H1 (cell line): ENCODE data around the gene CDH12. TPM values are rescaled to one million over a fixed set of nuclear protein-coding genes. Genes with fewer than 3 reads are reported as not detected.

Source experiments
- CTCF ChIA-PET: fragments of 300-600 bp; sonication (Branson Sonifier 250); formaldehyde crosslinking; loops from one replicate; lab custom pipeline; 2021; ENCODE audit not compliant: partially characterized antibody; lab: Charles Lee
- POLR2A ChIA-PET: fragments of 300-600 bp; sonication (Branson Sonifier 250); formaldehyde crosslinking; loops from one replicate; lab custom pipeline; 2021; ENCODE audit warnings: inconsistent platforms; ENCODE audit not compliant: partially characterized antibody; lab: Charles Lee
- DNase-seq, 2 experiments: peaks; one replicate each; pipeline versions ENCODE4 v3.0.0 to v3.0.0-alpha.2; 2010 to 2022; ENCODE audit warnings: low spot score in 2 of 2, low read depth in 1 of 2, mixed read lengths in 1 of 2
- FAIRE-seq: peaks from 2 replicates; lab custom pipeline; 2011; peaks lifted over from hg19 to GRCh38; lab: Jason Lieb, UNC
- H2AFZ ChIP-seq: 2 replicates; pipeline ENCODE4 v1.8.1; 2012; ENCODE audit warnings: low read length, inconsistent platforms
- H2AK5ac ChIP-seq: 2 replicates; pipeline ENCODE4 v1.6.1; 2013; ENCODE audit warnings: low read depth, low read length
- H2BK120ac ChIP-seq: replicated peaks from 2 replicates; pipeline ENCODE3; 2013; ENCODE audit warnings: low read depth, low read length, inconsistent platforms
- H2BK12ac ChIP-seq: 2 replicates; pipeline ENCODE4 v1.6.1; 2013; ENCODE audit warnings: low read depth, low read length
- H2BK15ac ChIP-seq: 2 replicates; pipeline ENCODE4 v1.6.1; 2013; ENCODE audit warnings: low read length
- H2BK20ac ChIP-seq: 2 replicates; pipeline ENCODE4 v1.6.1; 2013; ENCODE audit warnings: low read length
- H2BK5ac ChIP-seq: 2 replicates; pipeline ENCODE4 v1.6.1; 2013; ENCODE audit warnings: low read depth, low read length
- H3K14ac ChIP-seq: 2 replicates; pipeline ENCODE4 v1.6.1; 2013; ENCODE audit warnings: inconsistent platforms; ENCODE audit not compliant: insufficient read length
- H3K18ac ChIP-seq: 2 replicates; pipeline ENCODE4 v1.6.1; 2013; ENCODE audit warnings: low read length; ENCODE audit errors: extremely low read depth
- H3K23ac ChIP-seq: 2 replicates; pipeline ENCODE4 v1.6.1; 2013; ENCODE audit warnings: inconsistent platforms; ENCODE audit not compliant: insufficient read length
- H3K23me2 ChIP-seq: 2 replicates; pipeline ENCODE4 v1.6.1; 2013; ENCODE audit warnings: low read depth, low read length
- H3K27ac ChIP-seq: 2 replicates; pipeline ENCODE4 v1.6.1; 2011; ENCODE audit warnings: low read depth, low read length, inconsistent platforms
- H3K27me3 ChIP-seq, 4 experiments: replicated peaks in 1 of 4; 1 replicate in 1 of 4; 2 replicates in 3 of 4; pipeline versions ENCODE4 v1.6.1 to v1.8.1; 2011 to 2013; ENCODE audit warnings: low read length in 3 of 4, mild to moderate bottlenecking in 3 of 4, inconsistent platforms in 2 of 4, mixed read lengths in 2 of 4, moderate library complexity in 1 of 4; ENCODE audit not compliant: control insufficient read depth in 3 of 4, insufficient read depth in 3 of 4; ENCODE audit errors: extremely low read depth in 1 of 4
- H3K36me3 ChIP-seq, 4 experiments: 2 replicates each; pipeline versions ENCODE4 v1.6.1 to v1.8.1; 2011 to 2013; ENCODE audit warnings: mild to moderate bottlenecking in 4 of 4, low read length in 3 of 4, moderate library complexity in 2 of 4, control low read depth in 1 of 4, inconsistent platforms in 1 of 4; ENCODE audit not compliant: insufficient read depth in 4 of 4, control insufficient read depth in 2 of 4
- H3K4ac ChIP-seq: replicated peaks from 2 replicates; pipeline ENCODE3; 2013; ENCODE audit warnings: low read length, low read depth, mixed read lengths, inconsistent platforms; ENCODE audit not compliant: insufficient read length
- H3K4me1 ChIP-seq, 4 experiments: replicated peaks in 1 of 4; 1 replicate in 1 of 4; 2 replicates in 3 of 4; pipeline versions ENCODE4 v1.6.1 to v1.8.1; 2011 to 2013; ENCODE audit warnings: low read length in 3 of 4, inconsistent platforms in 2 of 4, mixed read lengths in 1 of 4; ENCODE audit not compliant: insufficient read depth in 4 of 4, control insufficient read depth in 3 of 4
- H3K4me2 ChIP-seq, 2 experiments: 2 replicates each; pipeline versions ENCODE4 v1.6.1 to v1.8.1; 2011 to 2013; ENCODE audit warnings: low read depth in 2 of 2, low read length in 2 of 2, control low read depth in 1 of 2, inconsistent platforms in 1 of 2, mild to moderate bottlenecking in 1 of 2; ENCODE audit not compliant: insufficient read depth in 1 of 2
- H3K4me3 ChIP-seq, 4 experiments: fragments of 200-600, 300-600 bp in 1 of 4; sonication (generic), shearing (Covaris generic), sonication (Bioruptor Twin) in 1 of 4; 2 replicates each; pipeline versions ENCODE4 v1.5.1 to v1.8.1; 2011 to 2016; ENCODE audit warnings: low read length in 4 of 4, low read depth in 3 of 4, control low read depth in 2 of 4, inconsistent platforms in 2 of 4, mild to moderate bottlenecking in 2 of 4, mixed read lengths in 1 of 4, moderate library complexity in 1 of 4; ENCODE audit not compliant: insufficient read depth in 2 of 4; ENCODE audit errors: extremely low read depth in 1 of 4
- H3K56ac ChIP-seq: replicated peaks from 2 replicates; pipeline ENCODE3; 2013; ENCODE audit warnings: low read depth, mild to moderate bottlenecking, mixed read lengths, low read length, inconsistent platforms; ENCODE audit not compliant: insufficient read length
- H3K79me1 ChIP-seq: 2 replicates; pipeline ENCODE4 v1.6.1; 2013; ENCODE audit warnings: low read depth, low read length, control low read depth
- H3K79me2 ChIP-seq, 2 experiments: 2 replicates each; pipeline versions ENCODE4 v1.6.1 to v1.8.1; 2012 to 2013; ENCODE audit warnings: low read length in 2 of 2, mild to moderate bottlenecking in 2 of 2, inconsistent platforms in 1 of 2; ENCODE audit not compliant: insufficient read depth in 2 of 2, control insufficient read depth in 1 of 2
- H3K9ac ChIP-seq, 4 experiments: replicated peaks in 1 of 4; 1 replicate in 1 of 4; 2 replicates in 3 of 4; pipeline versions ENCODE4 v1.6.1 to v1.8.1; 2011 to 2013; ENCODE audit warnings: low read depth in 3 of 4, low read length in 3 of 4, control low read depth in 2 of 4, mild to moderate bottlenecking in 2 of 4, moderate library complexity in 2 of 4, inconsistent platforms in 1 of 4; ENCODE audit errors: extremely low read depth in 1 of 4
- H3K9me3 ChIP-seq, 2 experiments: 2 replicates each; pipeline versions ENCODE4 v1.6.1 to v1.8.1; 2012 to 2013; ENCODE audit warnings: mild to moderate bottlenecking in 2 of 2, moderate library complexity in 2 of 2, control low read depth in 1 of 2, inconsistent platforms in 1 of 2, low read depth in 1 of 2, low read length in 1 of 2, mixed read lengths in 1 of 2; ENCODE audit not compliant: insufficient read depth in 2 of 2
- H4K20me1 ChIP-seq, 2 experiments: replicated peaks in 1 of 2; 2 replicates each; pipeline versions ENCODE3 to v1.8.1; 2011 to 2013; ENCODE audit warnings: inconsistent platforms in 2 of 2, low read length in 2 of 2, mild to moderate bottlenecking in 1 of 2; ENCODE audit not compliant: insufficient read depth in 2 of 2, control insufficient read depth in 1 of 2
- H4K5ac ChIP-seq: 2 replicates; pipeline ENCODE4 v1.6.1; 2013; ENCODE audit warnings: low read length, low read depth, mixed read lengths, inconsistent platforms; ENCODE audit not compliant: insufficient read length
- H4K8ac ChIP-seq: 2 replicates; pipeline ENCODE4 v1.8.0; 2013; ENCODE audit warnings: mild to moderate bottlenecking, moderate library complexity, low read length, inconsistent platforms; ENCODE audit not compliant: insufficient read depth; ENCODE audit errors: extremely low read depth
- H4K91ac ChIP-seq: replicated peaks from 2 replicates; pipeline ENCODE3; 2013; ENCODE audit warnings: low read length, mixed read lengths, inconsistent platforms; ENCODE audit not compliant: insufficient read length
- GTF2F1 ChIP-seq: IDR thresholded peaks from 2 replicates; pipeline ENCODE4 v1.6.1; 2012; ENCODE audit warnings: low read depth, low read length, improper control_type of control experiment, borderline replicate concordance
- SIRT6 ChIP-seq: IDR thresholded peaks from one replicate; pipeline ENCODE4 v1.7.1; 2012; ENCODE audit warnings: low read length, inconsistent platforms
- TBP ChIP-seq: IDR thresholded peaks from 2 replicates; pipeline ENCODE4 v1.6.1; 2011; ENCODE audit warnings: low read depth, low read length, improper control_type of control experiment
- TCF12 ChIP-seq: IDR thresholded peaks from 2 replicates; pipeline ENCODE4 v1.6.1; 2011; ENCODE audit warnings: low read depth, mild to moderate bottlenecking, low read length
- WGBS, 2 experiments: shearing (Covaris generic) in 1 of 2; methylation state at CpG; one replicate each; pipeline versions ENCODE4 v1.1.6 to v1.1.7; 2013 to 2015; ENCODE audit warnings: low lambda C conversion rate in 2 of 2, mixed read lengths in 2 of 2, inconsistent platforms in 1 of 2, low coverage in 1 of 2, missing lambda C conversion rate in 1 of 2; ENCODE audit not compliant: insufficient replicate concordance in 2 of 2, insufficient coverage in 1 of 2, insufficient read length in 1 of 2; ENCODE audit errors: extremely low coverage in 1 of 2, missing lambda C conversion rate in 1 of 2; 5-methylcytosine and 5-hydroxymethylcytosine counted together
- polyA plus RNA-seq, 7 experiments: library from polyadenylated mRNA; depleted of rRNA in 3 of 7; stranded (reverse) in 5 of 7; unstranded in 2 of 7; fragments of >200 nt in 5 of 7; fragments of 200-250 nt in 2 of 7; gene quantifications; 1 replicate in 5 of 7; 2 replicates in 1 of 7; 4 replicates in 1 of 7; pipeline versions ENCODE4 v1.2.1 to v1.2.3, GENCODE V29; 2011 to 2013; ENCODE audit warnings: missing spikeins in 2 of 7, mixed read lengths in 2 of 7
- total RNA-seq: library from RNA; stranded (reverse); fragmentation: NEBNext Ultra II Directional; extraction: Animal tissue kit (Norgen Biotek cat#: 25700); gene quantifications from 2 replicates; pipeline ENCODE4 v1.2.1, GENCODE V29; 2021

The CDH12 gene
- total and polyA plus RNA-seq, 2 of the 8 experiments (the other 6 are each of a cell fraction or from before 2014, with no cell fraction given) = 0.03 TPM; not detected in 1

- Histone ChIP-seq H3K18ac (no peak overlapping the region), H3K4me1 (no peaks in the 10 kb centered on the region), H3K27ac (no peak overlapping the region), H3K9ac (no peak overlapping the region), H3K79me2 (no peaks in the 10 kb centered on the region), H3K4ac (no peak overlapping the region), H2AFZ (no peak overlapping the region), H3K79me1 (no peaks in the 10 kb centered on the region), H2BK20ac (no peak overlapping the region), H3K27me3 (no peaks in the 10 kb centered on the region), H4K20me1 (no peaks in the 10 kb centered on the region), H3K36me3 (no peaks in the 10 kb centered on the region), H4K5ac (no peak overlapping the region), H3K4me3 (no peak overlapping the region), H3K9me3 (no peaks in the 10 kb centered on the region), H3K56ac (no peak overlapping the region), H2BK12ac (no peak overlapping the region), H3K14ac (no peak overlapping the region), H2BK15ac (no peak overlapping the region), H3K23me2 (no peaks in the 10 kb centered on the region), H4K8ac (no peak overlapping the region), H4K91ac (no peak overlapping the region), H3K23ac (no peak overlapping the region), H2BK5ac (no peak overlapping the region), H2BK120ac (no peak overlapping the region), H3K4me2 (no peak overlapping the region), H2AK5ac (no peak overlapping the region)
- CTCF ChIA-PET = no interaction called here
- POLR2A ChIA-PET = no interaction called here
- DNase-seq (no peak), FAIRE-seq (no peak)
- no peak for TF ChIP-seq TCF12
- no peak for TF ChIP-seq SIRT6
- TF ChIP-seq GTF2F1 = no peak
- TF ChIP-seq TBP = no peak
- 87% methylated on average over 2 of the region's 2 CpGs; no CpG with 5 or more reads in 1 of the 2 experiments for WGBS, 2 experiments
These were observed 626.7 kb downstream of the CDH12 start for GRCh38 chr5:22226423-22226822.
